ENCODE measurements around the gene GRHL1.

DNA sequence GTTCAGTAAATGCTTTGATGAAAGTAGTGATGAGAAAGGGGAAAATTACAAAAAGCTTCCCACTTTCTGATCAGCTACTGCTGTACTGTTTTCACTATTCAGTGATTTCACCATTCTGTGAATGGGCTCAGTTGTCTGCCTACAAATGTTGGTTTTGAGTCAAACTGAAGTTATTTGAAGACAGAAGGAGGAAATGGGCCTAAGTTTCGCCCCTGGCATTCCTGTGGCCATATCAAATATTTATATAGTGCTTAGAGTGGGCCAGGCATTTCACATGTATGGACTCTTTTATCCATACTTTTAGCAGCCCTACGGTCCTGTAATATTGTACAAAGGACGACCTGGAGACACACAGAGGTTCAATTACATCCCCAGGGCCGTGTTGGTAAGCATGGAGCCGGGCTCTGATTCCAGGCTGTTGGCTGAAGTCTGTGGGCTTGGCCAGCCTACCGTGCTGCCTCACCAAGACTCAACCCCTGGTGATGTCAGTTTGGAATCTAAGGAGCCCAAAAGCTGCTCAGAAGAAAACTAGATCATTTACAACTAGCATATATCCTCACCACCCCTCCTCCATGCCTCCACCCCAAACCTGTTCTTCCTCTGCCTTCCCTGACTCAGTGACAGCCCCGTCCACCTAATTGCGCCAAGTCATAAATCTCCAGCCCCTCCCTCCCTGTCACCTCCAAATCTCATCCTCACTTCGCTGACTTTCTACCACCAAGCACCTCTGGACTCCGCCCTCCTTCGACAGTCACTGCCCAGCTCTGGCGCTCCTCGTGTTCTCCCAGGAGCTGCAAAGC, 10.1 kb upstream of the GRHL1 start:
- TF ChIP-seq, protein P1, sequence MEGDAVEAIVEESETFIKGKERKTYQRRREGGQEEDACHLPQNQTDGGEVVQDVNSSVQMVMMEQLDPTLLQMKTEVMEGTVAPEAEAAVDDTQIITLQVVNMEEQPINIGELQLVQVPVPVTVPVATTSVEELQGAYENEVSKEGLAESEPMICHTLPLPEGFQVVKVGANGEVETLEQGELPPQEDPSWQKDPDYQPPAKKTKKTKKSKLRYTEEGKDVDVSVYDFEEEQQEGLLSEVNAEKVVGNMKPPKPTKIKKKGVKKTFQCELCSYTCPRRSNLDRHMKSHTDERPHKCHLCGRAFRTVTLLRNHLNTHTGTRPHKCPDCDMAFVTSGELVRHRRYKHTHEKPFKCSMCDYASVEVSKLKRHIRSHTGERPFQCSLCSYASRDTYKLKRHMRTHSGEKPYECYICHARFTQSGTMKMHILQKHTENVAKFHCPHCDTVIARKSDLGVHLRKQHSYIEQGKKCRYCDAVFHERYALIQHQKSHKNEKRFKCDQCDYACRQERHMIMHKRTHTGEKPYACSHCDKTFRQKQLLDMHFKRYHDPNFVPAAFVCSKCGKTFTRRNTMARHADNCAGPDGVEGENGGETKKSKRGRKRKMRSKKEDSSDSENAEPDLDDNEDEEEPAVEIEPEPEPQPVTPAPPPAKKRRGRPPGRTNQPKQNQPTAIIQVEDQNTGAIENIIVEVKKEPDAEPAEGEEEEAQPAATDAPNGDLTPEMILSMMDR (IDR thresholded peaks at IDR 0.05; ENCODE audit: low read depth, low read length) = no peak
- no peak for TF ChIP-seq EZH2phosphoT487 (IDR thresholded peaks at IDR 0.05; ENCODE audit: low read depth)
